SK-N-SH (cell line): Measurements from ENCODE around the gene FAT1. TPM values are rescaled to one million over a fixed set of nuclear protein-coding genes. Genes with fewer than 3 reads are reported as not detected.

Experiments
- CTCF ChIA-PET: fragments of 300-600, 350-600 bp; formaldehyde crosslinking; extraction: SDS; loops from one replicate; lab custom pipeline; 2021; lab: Yijun Ruan, JAX
- POLR2A ChIA-PET: fragments of 350-600 bp; sonication (Branson Sonifier 250); formaldehyde crosslinking; extraction: SDS; loops from one replicate; lab custom pipeline; 2020; ENCODE audit warnings: antibody characterized with exemption, inconsistent platforms; lab: Yijun Ruan, JAX
- DNase-seq: peaks from one replicate; pipeline ENCODE4 v3.0.0; 2012
- H2AFZ ChIP-seq: fragments of 200-600 bp; sonication (generic); 2 replicates; pipeline ENCODE4 v1.8.1; 2016; ENCODE audit warnings: antibody characterized with exemption, mild to moderate bottlenecking, low read depth
- H3F3A ChIP-seq: fragments of 200-600 bp; sonication (generic); replicated peaks from 2 replicates; pipeline ENCODE3; 2016; ENCODE audit warnings: antibody characterized with exemption, mild to moderate bottlenecking; ENCODE audit not compliant: insufficient read depth
- H3K27ac ChIP-seq, 2 experiments: fragments of 200-500 bp in 1 of 2; fragments of 200-600 bp in 1 of 2; sonication (Bioruptor generic) in 1 of 2; sonication (generic), shearing (Covaris generic) in 1 of 2; 2 replicates each; pipeline versions ENCODE4 v1.5.1 to v1.6.1; 2014 to 2016; ENCODE audit warnings: low read depth in 2 of 2, inconsistent platforms in 1 of 2, low read length in 1 of 2, mild to moderate bottlenecking in 1 of 2, mixed read lengths in 1 of 2
- H3K27me3 ChIP-seq: fragments of 200-600 bp; sonication (generic), shearing (Covaris generic); 2 replicates; pipeline ENCODE4 v1.6.1; 2016; ENCODE audit warnings: mixed run types; ENCODE audit not compliant: insufficient read depth
- H3K36me3 ChIP-seq, 2 experiments: fragments of 200-500 bp in 1 of 2; fragments of 200-600 bp in 1 of 2; sonication (Bioruptor generic) in 1 of 2; sonication (generic) in 1 of 2; replicated peaks in 1 of 2; 2 replicates each; pipeline versions ENCODE3 to v1.5.1; 2014 to 2016; ENCODE audit warnings: low read length in 1 of 2, mild to moderate bottlenecking in 1 of 2; ENCODE audit not compliant: insufficient read depth in 2 of 2, control insufficient read depth in 1 of 2
- H3K4me1 ChIP-seq, 2 experiments: fragments of 200-500 bp in 1 of 2; fragments of 200-600 bp in 1 of 2; sonication (Bioruptor generic) in 1 of 2; sonication (generic), shearing (Covaris generic) in 1 of 2; 2 replicates each; pipeline versions ENCODE4 v1.5.1 to v1.6.1; 2014 to 2016; ENCODE audit warnings: low read depth in 1 of 2, low read length in 1 of 2, mixed run types in 1 of 2; ENCODE audit not compliant: insufficient read depth in 2 of 2, control insufficient read depth in 1 of 2
- H3K4me2 ChIP-seq: fragments of 200-600 bp; sonication (generic), shearing (Covaris generic); 2 replicates; pipeline ENCODE4 v1.6.1; 2017; ENCODE audit warnings: mixed run types
- H3K4me3 ChIP-seq, 2 experiments: fragments of 200-500 bp in 1 of 2; fragments of 200-600 bp in 1 of 2; sonication (Bioruptor generic) in 1 of 2; sonication (generic), shearing (Covaris generic) in 1 of 2; 2 replicates each; pipeline versions ENCODE4 v1.5.1 to v1.8.1; 2014 to 2016; ENCODE audit warnings: low read depth in 2 of 2, inconsistent platforms in 1 of 2, low read length in 1 of 2, mild to moderate bottlenecking in 1 of 2, mixed read lengths in 1 of 2, moderate library complexity in 1 of 2
- H3K79me2 ChIP-seq: fragments of 200-600 bp; sonication (generic); 2 replicates; pipeline ENCODE4 v1.8.1; 2017; ENCODE audit warnings: mild to moderate bottlenecking; ENCODE audit not compliant: insufficient read depth
- H3K9ac ChIP-seq: fragments of 200-600 bp; sonication (generic); 2 replicates; pipeline ENCODE4 v1.6.1; 2017; ENCODE audit warnings: mixed run types
- H3K9me2 ChIP-seq: fragments of 200-600 bp; sonication (generic); 2 replicates; pipeline ENCODE4 v1.6.1; 2017; ENCODE audit warnings: mixed run types
- H3K9me3 ChIP-seq: fragments of 200-600 bp; sonication (generic); 2 replicates; pipeline ENCODE4 v1.6.1; 2017; ENCODE audit warnings: mixed run types, mild to moderate bottlenecking, moderate library complexity
- H4K20me1 ChIP-seq: fragments of 200-600 bp; sonication (generic); 2 replicates; pipeline ENCODE4 v1.6.1; 2017; ENCODE audit warnings: mild to moderate bottlenecking, mixed run types; ENCODE audit not compliant: insufficient read depth
- CHD2 ChIP-seq: fragments of 150-350 bp; IDR thresholded peaks from 2 replicates; pipeline ENCODE4 v1.6.1; 2018; ENCODE audit warnings: low read length; ENCODE audit not compliant: partially characterized antibody
- CTCF ChIP-seq: fragments of 200-600 bp; sonication (generic); IDR thresholded peaks from 2 replicates; pipeline ENCODE4 v1.6.1; 2017; ENCODE audit warnings: antibody characterized with exemption, mild to moderate bottlenecking, moderate library complexity
- EP300 ChIP-seq, 2 experiments: IDR thresholded peaks; 2 replicates each; pipeline versions ENCODE4 v1.4.0 to v1.6.1; 2012; ENCODE audit warnings: borderline replicate concordance in 1 of 2, low read depth in 1 of 2, low read length in 1 of 2
- EZH2phosphoT487 ChIP-seq: fragments of 200-600 bp; sonication (generic); IDR thresholded peaks from 2 replicates; pipeline ENCODE4 v1.6.1; 2017; ENCODE audit warnings: low read depth, mixed run types, mild to moderate bottlenecking, antibody characterized with exemption, moderate library complexity, borderline replicate concordance
- FOSL2 ChIP-seq: IDR thresholded peaks from 2 replicates; pipeline ENCODE4 v1.4.0; 2012; ENCODE audit warnings: low read depth, mild to moderate bottlenecking, moderate library complexity, borderline replicate concordance
- FOXJ3 ChIP-seq: sonication (generic); formaldehyde crosslinking; IDR thresholded peaks from 2 replicates; pipeline ENCODE4 v1.5.1; 2020; ENCODE audit warnings: mild to moderate bottlenecking, missing genetic modification reagents
- FOXM1 ChIP-seq: IDR thresholded peaks from 2 replicates; pipeline ENCODE4 v1.4.0; 2012; ENCODE audit warnings: low read depth, mild to moderate bottlenecking
- GATA2 ChIP-seq: sonication (generic); formaldehyde crosslinking; IDR thresholded peaks from 2 replicates; pipeline ENCODE4 v1.5.0; 2020; ENCODE audit warnings: mild to moderate bottlenecking, missing genetic modification reagents
- JUND ChIP-seq: IDR thresholded peaks from 2 replicates; pipeline ENCODE4 v1.4.0; 2012
- MAX ChIP-seq: IDR thresholded peaks from 2 replicates; pipeline ENCODE4 v1.4.0; 2012; ENCODE audit warnings: low read depth
- MXI1 ChIP-seq: IDR thresholded peaks from 2 replicates; pipeline ENCODE4 v1.6.1; 2012; ENCODE audit warnings: mild to moderate bottlenecking, low read depth, low read length, improper control_type of control experiment
- NRF1 ChIP-seq: IDR thresholded peaks from 2 replicates; pipeline ENCODE4 v1.6.1; 2012; ENCODE audit warnings: low read depth, mild to moderate bottlenecking, low read length
- RAD21 ChIP-seq: IDR thresholded peaks from 2 replicates; pipeline ENCODE4 v1.6.1; 2012; ENCODE audit warnings: mild to moderate bottlenecking, low read length
- RCOR1 ChIP-seq: fragments of 150-350 bp; IDR thresholded peaks from 2 replicates; pipeline ENCODE4 v1.6.1; 2017; ENCODE audit warnings: antibody characterized with exemption, low read length
- RFX5 ChIP-seq: IDR thresholded peaks from 2 replicates; pipeline ENCODE4 v1.6.1; 2012; ENCODE audit warnings: mild to moderate bottlenecking, improper control_type of control experiment, low read length
- RXRA ChIP-seq: IDR thresholded peaks from 2 replicates; pipeline ENCODE4 v1.4.0; 2012; ENCODE audit warnings: low read depth, mild to moderate bottlenecking, borderline replicate concordance
- SIN3A ChIP-seq: IDR thresholded peaks from 2 replicates; pipeline ENCODE4 v1.6.1; 2012; ENCODE audit warnings: low read depth, mild to moderate bottlenecking, low read length, moderate library complexity, borderline replicate concordance
- SMC3 ChIP-seq: IDR thresholded peaks from 2 replicates; pipeline ENCODE4 v1.6.1; 2012; ENCODE audit warnings: low read depth, low read length, improper control_type of control experiment
- TCF12 ChIP-seq: IDR thresholded peaks from 2 replicates; pipeline ENCODE4 v1.4.0; 2012
- TEAD4 ChIP-seq: IDR thresholded peaks from 2 replicates; pipeline ENCODE4 v1.4.0; 2012; ENCODE audit warnings: mild to moderate bottlenecking, borderline replicate concordance; ENCODE audit not compliant: insufficient read depth
- USF1 ChIP-seq: IDR thresholded peaks from 2 replicates; pipeline ENCODE4 v1.4.0; 2012; ENCODE audit warnings: low read depth, borderline replicate concordance
- YY1 ChIP-seq: IDR thresholded peaks from 2 replicates; pipeline ENCODE4 v1.4.0; 2012; ENCODE audit warnings: low read depth, mild to moderate bottlenecking
- WGBS: methylation state at CpG from one replicate; pipeline ENCODE4 v1.1.6; 2017; ENCODE audit warnings: low lambda C conversion rate; 5-methylcytosine and 5-hydroxymethylcytosine counted together
- polyA plus RNA-seq, 3 experiments: library from polyadenylated mRNA; depleted of rRNA; stranded (reverse); fragments of >200 nt; gene quantifications; 2 replicates each; pipeline ENCODE4 v1.2.3, GENCODE V29; 2012
- TF ChIP-seq, protein P1 (sequence below): IDR thresholded peaks from 2 replicates; pipeline ENCODE4 v1.6.1; 2012; ENCODE audit warnings: mild to moderate bottlenecking, low read depth, low read length, moderate library complexity
- TF ChIP-seq, protein P2 (sequence below): fragments of 150-350 bp; IDR thresholded peaks from 2 replicates; pipeline ENCODE4 v1.6.1; 2016; ENCODE audit warnings: mild to moderate bottlenecking, low read depth, low read length

The FAT1 gene
- polyA plus RNA-seq, 1 of the 3 experiments (the other 2 are of a cell fraction) = 41.3 TPM

DNA sequence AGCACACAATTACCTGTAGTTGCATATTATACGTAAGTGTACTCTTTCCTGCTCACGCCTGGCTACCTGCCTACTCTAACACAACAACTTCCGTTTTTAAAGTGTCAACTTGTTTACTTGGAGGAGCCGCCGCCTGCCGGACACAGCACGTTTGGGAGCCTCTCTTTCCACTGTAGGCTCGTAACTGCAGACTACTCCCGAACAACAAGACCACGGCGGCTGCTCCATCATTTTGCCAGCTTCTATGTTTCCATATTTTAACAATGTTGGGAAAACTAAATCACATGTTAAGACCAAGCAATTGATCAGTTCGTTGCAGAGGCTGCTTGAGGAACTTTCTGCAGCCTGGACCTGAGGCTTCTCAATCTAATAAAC, 169.1 kb downstream of the FAT1 start (continued):
- TF ChIP-seq, protein P1, sequence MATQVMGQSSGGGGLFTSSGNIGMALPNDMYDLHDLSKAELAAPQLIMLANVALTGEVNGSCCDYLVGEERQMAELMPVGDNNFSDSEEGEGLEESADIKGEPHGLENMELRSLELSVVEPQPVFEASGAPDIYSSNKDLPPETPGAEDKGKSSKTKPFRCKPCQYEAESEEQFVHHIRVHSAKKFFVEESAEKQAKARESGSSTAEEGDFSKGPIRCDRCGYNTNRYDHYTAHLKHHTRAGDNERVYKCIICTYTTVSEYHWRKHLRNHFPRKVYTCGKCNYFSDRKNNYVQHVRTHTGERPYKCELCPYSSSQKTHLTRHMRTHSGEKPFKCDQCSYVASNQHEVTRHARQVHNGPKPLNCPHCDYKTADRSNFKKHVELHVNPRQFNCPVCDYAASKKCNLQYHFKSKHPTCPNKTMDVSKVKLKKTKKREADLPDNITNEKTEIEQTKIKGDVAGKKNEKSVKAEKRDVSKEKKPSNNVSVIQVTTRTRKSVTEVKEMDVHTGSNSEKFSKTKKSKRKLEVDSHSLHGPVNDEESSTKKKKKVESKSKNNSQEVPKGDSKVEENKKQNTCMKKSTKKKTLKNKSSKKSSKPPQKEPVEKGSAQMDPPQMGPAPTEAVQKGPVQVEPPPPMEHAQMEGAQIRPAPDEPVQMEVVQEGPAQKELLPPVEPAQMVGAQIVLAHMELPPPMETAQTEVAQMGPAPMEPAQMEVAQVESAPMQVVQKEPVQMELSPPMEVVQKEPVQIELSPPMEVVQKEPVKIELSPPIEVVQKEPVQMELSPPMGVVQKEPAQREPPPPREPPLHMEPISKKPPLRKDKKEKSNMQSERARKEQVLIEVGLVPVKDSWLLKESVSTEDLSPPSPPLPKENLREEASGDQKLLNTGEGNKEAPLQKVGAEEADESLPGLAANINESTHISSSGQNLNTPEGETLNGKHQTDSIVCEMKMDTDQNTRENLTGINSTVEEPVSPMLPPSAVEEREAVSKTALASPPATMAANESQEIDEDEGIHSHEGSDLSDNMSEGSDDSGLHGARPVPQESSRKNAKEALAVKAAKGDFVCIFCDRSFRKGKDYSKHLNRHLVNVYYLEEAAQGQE = no peak
- TF ChIP-seq FOXM1 (no peak), GATA2 (CRISPR knock-in tag) (no peak), RXRA (no peak), SMC3 (no peak), TCF12 (no peak), YY1 (no peak), EP300 (IDR thresholded peaks at IDR 0.05; ENCODE audit: borderline replicate concordance in 1 of 2, low read depth in 1 of 2, low read length in 1 of 2) (no peak)

- H4K20me1 ChIP-seq = no peaks in the 10 kb centered on the region
- no peak for DNase-seq
- H3K27ac ChIP-seq = no peak overlapping the region
- H3K4me1 ChIP-seq = peaks cover 0 to 2% of the 10 kb centered on the region in 2 experiments; a peak in 1 of 4 replicates
- POLR2A ChIA-PET = no interaction called here
- WGBS = 34% methylated on average over 12 of the region's 13 CpGs
- H3K79me2 ChIP-seq = no peaks in the 10 kb centered on the region
- H3F3A ChIP-seq = no peaks in the 10 kb centered on the region
- peaks cover 28% of the 10 kb centered on the region; the same call in 1 of the 2 replicates for H3K27me3 ChIP-seq
- H3K9me2 ChIP-seq = no peaks in the 10 kb centered on the region
- no peaks in the 10 kb centered on the region for H3K9me3 ChIP-seq
- H3K4me2 ChIP-seq = no peak overlapping the region
- H3K9ac ChIP-seq = no peak overlapping the region
- H2AFZ ChIP-seq = no peak overlapping the region
- H3K36me3 ChIP-seq = no peaks in the 10 kb centered on the region
- H3K4me3 ChIP-seq = no peak overlapping the region
- TF ChIP-seq NRF1 (no peak), SIN3A (no peak), RCOR1 (no peak), JUND (no peak), EZH2phosphoT487 (no peak), TEAD4 (no peak), RAD21 (no peak), RFX5 (no peak), EP300 (IDR thresholded peaks at IDR 0.05; ENCODE audit: borderline replicate concordance in 1 of 2, low read depth in 1 of 2, low read length in 1 of 2) (no peak), CHD2 (no peak), SMC3 (no peak), FOXJ3 (CRISPR knock-in tag) (no peak), CTCF (no peak), FOSL2 (no peak), MXI1 (no peak), YY1 (no peak), MAX (no peak), USF1 (no peak)
- TF ChIP-seq, protein P2, sequence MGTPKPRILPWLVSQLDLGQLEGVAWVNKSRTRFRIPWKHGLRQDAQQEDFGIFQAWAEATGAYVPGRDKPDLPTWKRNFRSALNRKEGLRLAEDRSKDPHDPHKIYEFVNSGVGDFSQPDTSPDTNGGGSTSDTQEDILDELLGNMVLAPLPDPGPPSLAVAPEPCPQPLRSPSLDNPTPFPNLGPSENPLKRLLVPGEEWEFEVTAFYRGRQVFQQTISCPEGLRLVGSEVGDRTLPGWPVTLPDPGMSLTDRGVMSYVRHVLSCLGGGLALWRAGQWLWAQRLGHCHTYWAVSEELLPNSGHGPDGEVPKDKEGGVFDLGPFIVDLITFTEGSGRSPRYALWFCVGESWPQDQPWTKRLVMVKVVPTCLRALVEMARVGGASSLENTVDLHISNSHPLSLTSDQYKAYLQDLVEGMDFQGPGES = no peak
- CTCF ChIA-PET = interaction anchor here (1.1 to 1.5 kb wide), 3 partner anchors 34 to 258 kb away, joined by 3 to 5 read pairs (median 5); no protein-coding TSS in a partner anchor
Observed at GRCh38 chr4:186553717-186554116, 169.9 kb downstream of the FAT1 start.
